HPDE6-E6E7 (cell line): ENCODE results near the gene RRAGA.
"Not testable (repeated sequence)": the region's sequence is repeated elsewhere in the genome, so short reads cannot be mapped to it uniquely, and the experiment has no call there.

ENCODE experiments used
- DNase-seq: peaks from one replicate; pipeline ENCODE4 v3.0.0; 2011; ENCODE audit warnings: missing footprints; ENCODE audit errors: extremely low spot score

The RRAGA gene

DNA sequence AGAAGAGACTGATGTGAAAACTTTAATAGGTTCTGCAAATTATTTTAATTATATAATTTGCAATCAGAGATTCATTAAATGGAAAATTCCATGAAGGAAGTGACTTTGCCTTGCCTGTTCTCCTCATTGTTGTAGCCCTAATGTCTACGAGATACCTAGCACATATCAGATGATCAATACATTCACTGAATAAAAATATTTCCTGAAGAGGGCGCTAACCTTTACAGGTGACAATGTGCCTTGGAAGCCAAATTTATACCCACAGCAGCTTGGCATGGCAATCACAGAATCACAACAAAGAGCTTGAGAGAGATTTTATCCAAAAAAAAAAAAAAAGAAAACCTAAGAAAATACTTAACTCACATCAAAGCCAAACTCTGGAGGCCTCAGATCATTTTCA lies 36.1 kb downstream of the RRAGA start:
- no peak for DNase-seq

DNA sequence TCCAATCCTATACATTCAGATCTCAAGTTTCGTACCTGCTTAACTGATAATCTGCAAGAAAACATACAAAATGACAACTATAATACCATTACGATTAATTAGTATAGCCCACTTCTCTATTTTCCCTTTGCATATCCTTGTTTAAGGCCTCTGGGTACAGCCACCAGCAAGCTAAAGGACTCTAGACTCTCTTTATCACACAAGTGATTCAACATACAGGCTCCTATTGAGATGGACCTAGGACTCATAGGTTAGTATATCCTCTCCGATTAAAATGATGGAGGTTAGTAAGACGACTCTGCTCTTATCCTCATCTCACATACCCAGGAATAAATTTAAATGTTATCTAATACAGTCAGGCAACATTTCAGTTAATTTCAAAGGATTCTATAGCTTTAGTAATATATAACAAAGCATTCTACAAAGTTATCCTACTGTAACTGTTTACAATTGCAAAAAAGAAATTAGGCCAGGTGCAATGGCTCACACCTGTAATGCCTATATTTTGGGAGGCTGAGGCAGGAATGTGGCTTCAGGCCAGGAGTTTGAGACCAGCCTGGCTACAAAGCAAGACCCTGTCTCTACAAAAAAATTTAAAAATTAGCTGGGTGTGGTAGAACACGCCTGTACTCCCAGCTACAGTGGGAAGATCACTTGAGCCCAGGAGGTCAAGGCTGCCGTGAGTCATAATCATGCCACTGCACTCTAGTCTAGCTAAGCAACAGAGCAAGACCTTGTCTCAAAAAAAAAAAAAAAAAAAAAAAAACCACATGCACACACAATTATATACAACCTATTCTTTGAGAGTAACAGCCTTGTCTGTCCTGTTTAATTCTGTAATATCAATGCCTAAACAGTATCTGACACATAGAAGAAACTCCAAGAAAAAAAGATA lies 38.1 kb downstream of the RRAGA start:
- no peak for DNase-seq

DNA sequence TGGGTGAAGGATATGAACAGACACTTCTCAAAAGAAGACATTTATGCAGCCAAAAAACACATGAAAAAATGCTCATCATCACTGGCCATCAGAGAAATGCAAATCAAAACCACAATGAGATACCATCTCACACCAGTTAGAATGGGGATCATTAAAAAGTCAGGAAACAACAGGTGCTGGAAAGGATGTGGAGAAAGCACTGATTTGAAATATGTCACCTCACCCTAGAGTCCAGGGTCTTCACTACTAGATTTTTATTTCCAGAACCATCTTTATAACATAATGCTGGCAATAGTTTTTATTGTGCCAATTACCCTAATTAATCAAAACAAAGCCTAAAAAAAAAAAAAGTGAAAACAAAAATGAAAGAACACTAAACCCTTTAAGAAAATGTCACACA lies 48.2 kb downstream of the RRAGA start:
- DNase-seq = not testable (repeated sequence)
